K562 (cell line): Measurements from ENCODE around the gene TRAK1. TPM values are rescaled to one million over a fixed set of nuclear protein-coding genes. Genes with fewer than 3 reads are reported as not detected.

Experiments used
- ATAC-seq: fragments of 200-7000 bp; cut with Tn5 transposase; 3 replicates; pipeline ENCODE4 v1.9.1; 2020; ENCODE audit warnings: moderate library complexity
- BruUV-seq: library from RNA; stranded (reverse); fragments of 400-500 nt; replicated peaks from 2 replicates; lab custom pipeline; 2021; lab: Mats Ljungman, UMichigan
- CTCF ChIA-PET: fragments of 300-600 bp; formaldehyde crosslinking; extraction: SDS; loops from one replicate; lab custom pipeline; 2021; ENCODE audit warnings: low intra/inter-chr PET ratio; lab: Yijun Ruan, JAX
- POLR2A ChIA-PET: fragments of 300-600, 350-650 bp; sonication (Branson Sonifier 250); formaldehyde crosslinking; extraction: SDS; loops from one replicate; lab custom pipeline; 2021; ENCODE audit warnings: antibody characterized with exemption, inconsistent platforms; lab: Yijun Ruan, JAX
- DNase-seq, 4 experiments: peaks; one replicate each; pipeline versions ENCODE4 v3.0.0 to v3.0.0-alpha.2; 2011 to 2018; ENCODE audit warnings: low spot score in 3 of 4, mixed read lengths in 3 of 4; ENCODE audit errors: extremely low read depth in 1 of 4
- FAIRE-seq: peaks from 2 replicates; lab custom pipeline; 2011; peaks lifted over from hg19 to GRCh38; lab: Jason Lieb, UNC
- H2AFZ ChIP-seq: 2 replicates; pipeline ENCODE4 v1.6.0; 2011; ENCODE audit warnings: low read depth, low read length, control low read depth, inconsistent platforms
- H3K27ac ChIP-seq: fragments of 200-600 bp; 3 replicates; pipeline ENCODE4 v1.8.0; 2011; ENCODE audit warnings: low read depth, mild to moderate bottlenecking, control low read depth, inconsistent platforms, low read length, moderate library complexity, mixed read lengths; ENCODE audit errors: extremely low read depth
- H3K27me3 ChIP-seq, 2 experiments: fragments of 300-600 bp in 1 of 2; 2 replicates in 1 of 2; 3 replicates in 1 of 2; pipeline versions ENCODE4 v1.6.0 to v1.8.0; 2011; ENCODE audit warnings: inconsistent platforms in 2 of 2, low read length in 2 of 2, mild to moderate bottlenecking in 1 of 2, mixed read lengths in 1 of 2, moderate library complexity in 1 of 2; ENCODE audit not compliant: control insufficient read depth in 2 of 2, insufficient read depth in 2 of 2
- H3K36me3 ChIP-seq: fragments of 300-600 bp; 3 replicates; pipeline ENCODE4 v1.8.0; 2011; ENCODE audit warnings: mild to moderate bottlenecking, low read length, inconsistent platforms; ENCODE audit not compliant: control insufficient read depth, insufficient read depth
- H3K4me1 ChIP-seq, 2 experiments: fragments of 200-600 bp in 1 of 2; replicated peaks in 1 of 2; 2 replicates in 1 of 2; 3 replicates in 1 of 2; pipeline versions ENCODE4 v1.5.1 to v1.8.0; 2011; ENCODE audit warnings: inconsistent platforms in 2 of 2, low read length in 2 of 2, mild to moderate bottlenecking in 1 of 2, mixed read lengths in 1 of 2, moderate library complexity in 1 of 2; ENCODE audit not compliant: control insufficient read depth in 2 of 2, insufficient read depth in 2 of 2
- H3K4me2 ChIP-seq: 2 replicates; pipeline ENCODE4 v1.6.1; 2011; ENCODE audit warnings: low read length, control low read depth, inconsistent platforms, mixed read lengths; ENCODE audit not compliant: insufficient read depth
- H3K4me3 ChIP-seq: fragments of 200-600 bp; sonication (generic), shearing (Covaris generic); 2 replicates; pipeline ENCODE4 v1.5.1; 2016; ENCODE audit warnings: control low read depth, inconsistent platforms
- H3K79me2 ChIP-seq: fragments of 200-600 bp; 3 replicates; pipeline ENCODE4 v1.8.0; 2011; ENCODE audit warnings: low read length, inconsistent platforms; ENCODE audit not compliant: control insufficient read depth, insufficient read depth
- H3K9ac ChIP-seq, 2 experiments: 2 replicates each; pipeline versions ENCODE4 v1.6.0 to v1.6.1; 2011; ENCODE audit warnings: low read depth in 2 of 2, low read length in 2 of 2, control low read depth in 1 of 2, inconsistent platforms in 1 of 2, mild to moderate bottlenecking in 1 of 2, mixed read lengths in 1 of 2; ENCODE audit not compliant: insufficient read depth in 1 of 2
- H3K9me1 ChIP-seq: one replicate; pipeline ENCODE4 v1.6.0; 2011; ENCODE audit warnings: inconsistent platforms, mild to moderate bottlenecking, low read length, moderate library complexity; ENCODE audit not compliant: control insufficient read depth, insufficient read depth
- H3K9me3 ChIP-seq: replicated peaks from 2 replicates; pipeline ENCODE4 v1.5.1; 2011; ENCODE audit warnings: low read depth, low read length, inconsistent platforms; ENCODE audit not compliant: control insufficient read depth, insufficient read depth
- H4K20me1 ChIP-seq: replicated peaks from 2 replicates; pipeline ENCODE4 v1.6.1; 2011; ENCODE audit warnings: low read length, inconsistent platforms, mixed read lengths; ENCODE audit not compliant: control insufficient read depth, insufficient read depth
- ARID3A ChIP-seq: IDR thresholded peaks from 2 replicates; pipeline ENCODE4 v1.6.1; 2012; ENCODE audit warnings: low read depth, low read length, improper control_type of control experiment, borderline replicate concordance
- ARID4B ChIP-seq: sonication (generic); formaldehyde crosslinking; IDR thresholded peaks from 2 replicates; pipeline ENCODE4 v1.8.0; 2022; ENCODE audit warnings: mild to moderate bottlenecking, missing genetic modification reagents
- FOSL1 ChIP-seq: fragments of 200-800 bp; sonication (Bioruptor generic); conservative IDR thresholded peaks from 2 replicates; pipeline ENCODE4 v1.6.1; 2016; ENCODE audit warnings: missing genetic modification characterization, missing compliant biosample characterization
- GMEB1 ChIP-seq: fragments of 250-450 bp; sonication (Bioruptor Pico); IDR thresholded peaks from 2 replicates; pipeline ENCODE4 v1.4.0; 2020; ENCODE audit warnings: mild to moderate bottlenecking
- HNRNPLL ChIP-seq: fragments of 200-400 bp; formaldehyde crosslinking; IDR thresholded peaks from 2 replicates; pipeline ENCODE4 v1.6.1; 2017; ENCODE audit warnings: low read length, low read depth, mild to moderate bottlenecking; ENCODE audit not compliant: poor library complexity, severe bottlenecking
- L3MBTL2 ChIP-seq: fragments of 450-650 bp; IDR thresholded peaks from 2 replicates; pipeline ENCODE4 v1.6.1; 2016; ENCODE audit warnings: mild to moderate bottlenecking, moderate library complexity
- MLX ChIP-seq, 2 experiments: fragments of 450-650 bp in 1 of 2; sonication (generic) in 1 of 2; formaldehyde crosslinking; conservative IDR thresholded peaks; 2 replicates each; pipeline versions ENCODE4 v1.4.0 to v1.8.1; 2020 to 2022; ENCODE audit warnings: mild to moderate bottlenecking in 1 of 2, missing genetic modification reagents in 1 of 2
- MXI1 ChIP-seq: IDR thresholded peaks from 2 replicates; pipeline ENCODE4 v1.6.1; 2011; ENCODE audit warnings: low read depth, mild to moderate bottlenecking, improper control_type of control experiment, low read length
- POLR2G ChIP-seq: fragments of 200-400 bp; formaldehyde crosslinking; IDR thresholded peaks from 2 replicates; pipeline ENCODE4 v1.6.1; 2017; ENCODE audit warnings: low read depth, mild to moderate bottlenecking, antibody characterized with exemption, low read length, moderate library complexity
- RBBP5 ChIP-seq: fragments of 200-600 bp; sonication (generic); IDR thresholded peaks from 2 replicates; pipeline ENCODE4 v1.6.1; 2012; ENCODE audit warnings: borderline replicate concordance, mild to moderate bottlenecking, low read length, control low read depth, inconsistent platforms; ENCODE audit not compliant: insufficient read depth, poor library complexity, severe bottlenecking
- THAP7 ChIP-seq: fragments of 250-450 bp; sonication (Bioruptor Pico); IDR thresholded peaks from 2 replicates; pipeline ENCODE4 v1.5.0; 2021
- ZNF140 ChIP-seq: fragments of 250-450 bp; sonication (Bioruptor Pico); IDR thresholded peaks from 2 replicates; pipeline ENCODE4 v1.8.0; 2021; ENCODE audit warnings: moderate library complexity, mild to moderate bottlenecking, inconsistent platforms
- WGBS: fragments of 100-300 bp; shearing (Covaris generic); methylation state at CpG from one replicate; pipeline ENCODE4 v1.1.6; 2016; ENCODE audit warnings: low coverage, mixed read lengths; ENCODE audit not compliant: insufficient coverage; ENCODE audit errors: missing lambda C conversion rate; 5-methylcytosine and 5-hydroxymethylcytosine counted together
- in situ Hi-C: fragments of 300-500 bp; cut with MboI; formaldehyde crosslinking; loops from 4 replicates; pipeline ENCODE4 v1.15.0; 2018; ENCODE audit warnings: inconsistent platforms, mixed read lengths
- intact Hi-C: fragments of 100-400 bp; cut with micrococcal nuclease; formaldehyde crosslinking; loops from 2 replicates; pipeline ENCODE4 v1.14.2; 2022
- polyA plus RNA-seq, 8 experiments: library from polyadenylated mRNA; depleted of rRNA in 4 of 8; stranded (reverse) in 5 of 8; unstranded in 3 of 8; fragments of >200 nt; fragmentation: Nextera tagmentation in 2 of 8; fragmentation: Illumina TruSeq in 1 of 8; extraction: Ambion mirVana in 2 of 8; extraction: Trizol in 1 of 8; gene quantifications; 2 replicates each; pipeline versions ENCODE4 v1.2.1 to v1.2.3, GENCODE V29; 2011 to 2014; ENCODE audit warnings: inconsistent platforms in 1 of 8, missing spikeins in 1 of 8
- total RNA-seq, 7 experiments: library from RNA; depleted of rRNA in 6 of 7; stranded (reverse); fragments of >200 nt in 6 of 7; fragmentation: Illumina TruSeq in 2 of 7; extraction: Trizol in 2 of 7; gene quantifications; 2 replicates each; pipeline versions ENCODE4 v1.2.1 to v1.2.3, GENCODE V29; 2011 to 2021; ENCODE audit warnings: low replicate concordance in 1 of 7

The TRAK1 gene
- total and polyA plus RNA-seq, 9 of the 15 experiments (the other 6 are each of a cell fraction or from before 2014, with no cell fraction given) = 5.3 to 28.5 (median 17.5) TPM

GRCh38 chr3:42189001-42189460 lies 97.9 kb downstream of the TRAK1 start:
- Histone ChIP-seq H3K27ac (no peak overlapping the region), H3K27me3 (no peaks in the 10 kb centered on the region), H2AFZ (no peak overlapping the region), H3K4me1 (no peaks in the 10 kb centered on the region), H3K36me3 (peaks cover 28% of the 10 kb centered on the region; the same call in 2 of the 3 replicates), H4K20me1 (no peaks in the 10 kb centered on the region; the same call in none of the 2 replicates), H3K9me3 (no peaks in the 10 kb centered on the region), H3K9me1 (no peaks in the 10 kb centered on the region), H3K4me3 (no peak overlapping the region), H3K9ac (no peak overlapping the region), H3K79me2 (no peaks in the 10 kb centered on the region), H3K4me2 (no peak overlapping the region)
- ChIA-PET POLR2A (interaction anchor here (0.6 to 1.5 kb wide), 3 partner anchors 10 to 69 kb away, joined by 3 read pairs; no protein-coding TSS in a partner anchor), CTCF (no interaction called here)
- no TSS peak for BruUV-seq
- in situ Hi-C loops (no loop called here), intact Hi-C loops (no loop called here)
- 55% methylated on average over 6 of the region's 6 CpGs for WGBS
- DNase-seq (no peak), FAIRE-seq (no peak), ATAC-seq (no peak)
- TF ChIP-seq MLX (CRISPR knock-in tag; conservative IDR thresholded peaks at IDR 0.05) (no peak), THAP7 (CRISPR knock-in tag) (no peak), ZNF140 (CRISPR knock-in tag) (no peak), FOSL1 (tag) (no peak), MXI1 (no peak), HNRNPLL (no peak), ARID4B (CRISPR knock-in tag) (no peak), GMEB1 (CRISPR knock-in tag) (no peak), L3MBTL2 (no peak), POLR2G (no peak), ARID3A (no peak), RBBP5 (no peak)
